Upper lobe of left lung (tissue), 6 donors: ENCODE results near the gene BMP7. TPM values are rescaled to one million over a fixed set of nuclear protein-coding genes. Genes with fewer than 3 reads are reported as not detected.

Experiments used
- ATAC-seq, 2 donors: fragments of 200-7000 bp; cut with Tn5 transposase; one replicate each; pipeline ENCODE4 v1.9.1; 2022; ENCODE audit warnings: mild to moderate bottlenecking in 2 of 2, moderate library complexity in 2 of 2; ENCODE audit not compliant: low FRiP score in 2 of 2
- DNase-seq, 2 donors: peaks; one replicate each; pipeline ENCODE4 v3.0.0-alpha.2; 2019 to 2020
- H3K27ac ChIP-seq, 4 donors: fragments of 200-600 bp; sonication (generic); one replicate each; pipeline ENCODE4 v1.5.1; 2016 to 2019
- H3K27me3 ChIP-seq, 4 donors: fragments of 200-600 bp; sonication (generic); one replicate each; pipeline ENCODE4 v1.5.1; 2017 to 2019
- H3K36me3 ChIP-seq, 4 donors: fragments of 200-600 bp; sonication (generic); one replicate each; pipeline ENCODE4 v1.5.1; 2016 to 2019
- H3K4me1 ChIP-seq, 4 donors: fragments of 200-600 bp; sonication (generic); one replicate each; pipeline ENCODE4 v1.5.1; 2018 to 2019
- H3K4me3 ChIP-seq, 4 donors: fragments of 200-600 bp; sonication (generic); one replicate each; pipeline ENCODE4 v1.5.1; 2017 to 2019; ENCODE audit warnings: mild to moderate bottlenecking in 2 of 4, moderate library complexity in 1 of 4
- H3K9me3 ChIP-seq, 4 donors: fragments of 200-600 bp; sonication (generic); one replicate each; pipeline ENCODE4 v1.5.1; 2018 to 2019
- CTCF ChIP-seq, 6 experiments: fragments of 450-650 bp in 4 of 6; fragments of 200-600 bp in 2 of 6; sonication (generic) in 2 of 6; IDR thresholded peaks; one replicate each; pipeline ENCODE4 v1.5.1; 2016 to 2019; ENCODE audit warnings: antibody characterized with exemption in 6 of 6
- EP300 ChIP-seq, 4 donors: sonication (generic); formaldehyde crosslinking; IDR thresholded peaks; one replicate each; pipeline ENCODE4 v1.5.1; 2017; ENCODE audit warnings: antibody characterized with exemption in 4 of 4, control low read depth in 2 of 4
- POLR2A ChIP-seq, 4 donors: fragments of 450-650 bp; IDR thresholded peaks; one replicate each; pipeline ENCODE4 v1.5.1; 2016 to 2017; ENCODE audit warnings: antibody characterized with exemption in 4 of 4, mild to moderate bottlenecking in 2 of 4
- POLR2AphosphoS5 ChIP-seq, 2 donors: sonication (generic); formaldehyde crosslinking; IDR thresholded peaks; one replicate each; pipeline ENCODE4 v1.5.1; 2017; ENCODE audit warnings: antibody characterized with exemption in 2 of 2
- WGBS, 2 donors: methylation state at CpG; one replicate each; pipeline ENCODE4 v1.1.5; 2017 to 2018; 5-methylcytosine and 5-hydroxymethylcytosine counted together
- total RNA-seq, 6 donors: library from RNA; depleted of rRNA in 4 of 6; stranded (reverse); fragments of >200 nt in 4 of 6; gene quantifications; one replicate each; pipeline versions ENCODE4 v1.1.0 to v1.2.1, GENCODE V29; 2016 to 2021
- donor health status: DM: no; HTN: no; CAD: no; lungs with moderate emphysema.
- donor health status: DM: no; HTN: yes; CAD: no; lungs with severe emphysema.

The BMP7 gene
- total RNA-seq, 6 donors from 2014 or later: 0.30 to 4.0 (median 2.6) TPM; not detected in 1

GRCh38 chr20:57128044-57128757 is 138.2 kb downstream of the BMP7 start:
- no peak for ATAC-seq
- DNase-seq: no peak
- Histone ChIP-seq H3K9me3 (no peaks in the 10 kb centered on the region), H3K4me1 (no peaks in the 10 kb centered on the region), H3K27ac (no peak overlapping the region), H3K4me3 (no peak overlapping the region), H3K36me3 (no peaks in the 10 kb centered on the region), H3K27me3 (no peaks in the 10 kb centered on the region)
- TF ChIP-seq CTCF (IDR thresholded peaks at IDR 0.05) (no peak), POLR2A (IDR thresholded peaks at IDR 0.05) (no peak), EP300 (IDR thresholded peaks at IDR 0.05) (no peak), POLR2AphosphoS5 (IDR thresholded peaks at IDR 0.05) (no peak)
- 71 to 77% methylated on average over 15 of the region's 15 CpGs for WGBS, 2 donors

- ATAC-seq (no peak), DNase-seq (no peak)
- Histone ChIP-seq H3K4me3 (no peak overlapping the region), H3K9me3 (no peaks in the 10 kb centered on the region), H3K4me1 (no peaks in the 10 kb centered on the region), H3K36me3 (no peaks in the 10 kb centered on the region), H3K27me3 (no peaks in the 10 kb centered on the region), H3K27ac (no peak overlapping the region)
- TF ChIP-seq EP300 (IDR thresholded peaks at IDR 0.05) (no peak), POLR2AphosphoS5 (IDR thresholded peaks at IDR 0.05) (no peak)
- 50 to 56% methylated on average over 10 to 17 of the region's 17 CpGs for WGBS, 2 donors
These were observed 139.9 kb downstream of the BMP7 start for GRCh38 chr20:57126481-57127092.

- Histone ChIP-seq H3K27me3 (no peaks in the 10 kb centered on the region), H3K36me3 (no peaks in the 10 kb centered on the region), H3K9me3 (no peaks in the 10 kb centered on the region), H3K4me1 (no peaks in the 10 kb centered on the region), H3K27ac (no peak overlapping the region), H3K4me3 (no peak overlapping the region)
- no peak for ATAC-seq
- TF ChIP-seq POLR2AphosphoS5 (IDR thresholded peaks at IDR 0.05) (no peak), EP300 (IDR thresholded peaks at IDR 0.05) (no peak), POLR2A (IDR thresholded peaks at IDR 0.05) (no peak), CTCF (IDR thresholded peaks at IDR 0.05) (no peak)
- DNase-seq: no peak
- WGBS, 2 donors: 60 to 63% methylated on average over 12 of the region's 12 CpGs
These were observed 141.5 kb downstream of the BMP7 start for GRCh38 chr20:57124800-57125517.

GRCh38 chr20:57124366-57124765 is 142.1 kb downstream of the BMP7 start:
- 65 to 72% methylated on average over 6 of the region's 6 CpGs for WGBS, 2 donors
- H3K27me3 ChIP-seq: no peaks in the 10 kb centered on the region
- H3K4me3 ChIP-seq: no peak overlapping the region
- H3K36me3 ChIP-seq: no peaks in the 10 kb centered on the region
- DNase-seq (no peak), ATAC-seq (no peak)
- H3K4me1 ChIP-seq: no peaks in the 10 kb centered on the region
- TF ChIP-seq EP300 (IDR thresholded peaks at IDR 0.05) (no peak), POLR2A (IDR thresholded peaks at IDR 0.05) (no peak), CTCF (IDR thresholded peaks at IDR 0.05) (no peak), POLR2AphosphoS5 (IDR thresholded peaks at IDR 0.05) (no peak)
- H3K9me3 ChIP-seq: no peaks in the 10 kb centered on the region
- H3K27ac ChIP-seq: no peak overlapping the region

- Histone ChIP-seq H3K27me3 (no peaks in the 10 kb centered on the region), H3K9me3 (no peaks in the 10 kb centered on the region)
- TF ChIP-seq CTCF (IDR thresholded peaks at IDR 0.05) (no peak), POLR2A (IDR thresholded peaks at IDR 0.05) (no peak), POLR2AphosphoS5 (IDR thresholded peaks at IDR 0.05) (no peak), EP300 (IDR thresholded peaks at IDR 0.05) (no peak)
These were observed 142.9 kb downstream of the BMP7 start for GRCh38 chr20:57123504-57123903.

More at GRCh38 chr20:57123504-57123903, 142.9 kb downstream of the BMP7 start:
- H3K36me3 ChIP-seq: no peaks in the 10 kb centered on the region
- ATAC-seq (no peak), DNase-seq (no peak)
- no peak overlapping the region for H3K27ac ChIP-seq
- 87 to 89% methylated on average over 4 of the region's 4 CpGs for WGBS, 2 donors
- no peaks in the 10 kb centered on the region for H3K4me1 ChIP-seq
- no peak overlapping the region for H3K4me3 ChIP-seq
